Epithelial cell of proximal tubule (primary cell): ENCODE data around the gene KHDC1L. TPM values are rescaled to one million over a fixed set of nuclear protein-coding genes. Genes with fewer than 3 reads are reported as not detected.
"Not testable (repeated sequence)": the region's sequence is repeated elsewhere in the genome, so short reads cannot be mapped to it uniquely, and the experiment has no call there.

Source experiments
- DNase-seq: peaks from one replicate; pipeline ENCODE4 v3.0.0-alpha.2; 2011; ENCODE audit warnings: low read depth
- H3K4me3 ChIP-seq: 2 replicates; pipeline ENCODE4 v1.5.1; 2011; ENCODE audit warnings: low read depth, mild to moderate bottlenecking, low read length
- CTCF ChIP-seq: conservative IDR thresholded peaks from 2 replicates; pipeline ENCODE4 v1.5.1; 2012; ENCODE audit warnings: low read depth, mild to moderate bottlenecking, low read length
- total RNA-seq: library from RNA; depleted of rRNA; stranded (reverse); fragments of >200 nt; gene quantifications from 2 replicates; pipeline ENCODE4 v1.2.3, GENCODE V29; 2015

KHDC1L gene, protein sequence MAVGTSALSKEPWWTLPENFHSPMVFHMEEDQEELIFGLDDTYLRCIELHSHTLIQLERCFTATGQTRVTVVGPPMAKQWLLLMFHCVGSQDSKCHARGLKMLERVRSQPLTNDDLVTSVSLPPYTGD
- not detected in 2 replicates for total RNA-seq

DNA sequence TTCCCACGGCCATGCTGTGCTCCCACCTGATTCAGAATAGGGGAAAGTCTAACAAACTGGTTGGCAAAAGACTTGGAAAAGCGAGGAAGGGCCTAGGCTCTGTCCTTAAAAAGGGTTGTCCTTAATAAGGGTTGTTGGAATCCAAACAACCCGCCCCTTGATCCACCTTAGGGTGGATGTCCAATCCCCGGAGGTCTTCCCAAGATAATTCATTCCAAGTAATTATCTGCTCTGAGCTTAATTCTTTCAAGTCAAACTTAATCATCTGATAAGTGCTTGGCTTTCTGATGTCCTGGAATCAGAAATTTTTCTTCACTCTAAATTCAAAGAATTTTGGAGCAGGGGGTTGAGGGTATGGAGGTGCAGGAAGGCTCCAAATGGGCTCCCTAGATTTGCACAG, at the start of gene KHDC1L:
KHDC1L (minus strand) TSS at position 101 of the 400 bp plus-strand sequence; CDS start at position 13, 88 bp downstream.
- H3K4me3 ChIP-seq = no peak within 1 kb of the TSS
- DNase-seq = no peak
- no peak for TF ChIP-seq CTCF

GRCh38 chr6:73269296-73269695, 44.0 kb upstream of the KHDC1L start:
- DNase-seq, H3K4me3 ChIP-seq: not testable (repeated sequence)

DNA sequence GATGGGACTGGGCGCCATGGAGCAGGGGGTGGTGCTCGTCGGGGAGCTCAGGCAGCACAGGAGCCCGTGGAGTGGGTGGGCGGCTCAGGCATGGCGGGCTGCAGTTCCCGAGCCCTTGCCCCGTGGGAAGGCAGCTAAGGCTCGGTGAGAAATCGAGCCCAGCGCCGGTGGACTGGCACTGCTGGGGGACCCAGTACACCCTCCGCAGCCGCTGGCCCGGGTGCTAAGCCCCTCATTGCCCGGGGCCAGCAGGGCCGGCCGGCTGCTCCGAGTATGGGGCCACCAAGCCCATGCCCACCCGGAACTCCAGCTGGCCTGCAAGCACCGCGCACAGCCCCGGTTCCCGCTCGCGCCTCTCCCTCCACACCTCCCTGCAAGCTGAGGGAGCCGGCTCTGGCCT, 43.6 kb upstream of the KHDC1L start:
- H3K4me3 ChIP-seq, DNase-seq: not testable (repeated sequence)

- no peak overlapping the region for H3K4me3 ChIP-seq
- TF ChIP-seq CTCF = no peak
These were observed 39.1 kb upstream of the KHDC1L start for GRCh38 chr6:73264446-73264845.

DNA sequence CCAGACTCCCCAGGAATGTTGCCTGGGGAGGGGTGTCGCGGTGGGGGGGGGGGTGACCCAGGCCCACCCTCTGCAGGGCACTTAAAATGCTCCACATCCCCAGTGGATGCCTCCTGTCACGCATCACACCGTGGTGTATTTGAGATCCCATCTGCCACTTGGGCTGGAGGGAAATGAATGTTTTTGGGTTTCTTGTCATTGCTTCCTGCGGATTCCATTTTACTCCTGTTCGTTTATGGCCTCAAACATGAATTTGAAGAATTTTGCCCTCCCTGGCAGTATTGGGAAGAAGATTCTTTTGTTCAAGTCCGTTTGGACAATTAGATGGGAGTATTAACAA, 38.2 kb upstream of the KHDC1L start:
- TF ChIP-seq CTCF = no peak
- no peak for DNase-seq
- peak overlapping the region; percentile 78 for H3K4me3 ChIP-seq

More at GRCh38 chr6:73264446-73264845, 39.1 kb upstream of the KHDC1L start:
- DNase-seq = no peak

- peak within 1 kb of the TSS; percentile 78 for H3K4me3 ChIP-seq
- peak; percentile 7 for TF ChIP-seq CTCF
- DNase-seq = no peak
These were observed 37.6 kb upstream of the KHDC1L start, which contains the start of gene KHDC1 for GRCh38 chr6:73262671-73263569. KHDC1 (minus strand) TSS chr6:73263196; CDS start chr6:73242517, 20,679 bp downstream.

DNA sequence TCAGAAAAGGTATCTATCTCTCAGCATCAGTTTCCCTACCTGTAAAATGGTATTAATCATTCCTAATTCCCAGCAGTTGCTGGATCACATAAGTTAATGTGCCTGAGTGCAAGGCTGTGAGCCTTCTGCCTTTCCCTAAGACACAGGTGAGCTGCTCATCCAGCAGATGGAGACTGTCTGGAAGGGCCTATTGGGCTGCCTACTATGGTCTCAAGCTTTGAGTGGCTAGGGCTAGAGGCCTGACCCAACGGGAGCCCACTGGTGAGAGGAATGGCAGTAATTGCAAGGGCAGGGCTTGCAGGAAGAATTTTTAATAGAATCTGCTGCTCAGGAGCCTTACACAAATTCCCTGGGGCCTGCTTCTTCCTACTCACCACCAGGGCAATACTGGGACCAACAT, 33.4 kb upstream of the KHDC1L start:
- no peak for DNase-seq
- peak; percentile 12 for TF ChIP-seq CTCF
- H3K4me3 ChIP-seq = no peak overlapping the region

DNA sequence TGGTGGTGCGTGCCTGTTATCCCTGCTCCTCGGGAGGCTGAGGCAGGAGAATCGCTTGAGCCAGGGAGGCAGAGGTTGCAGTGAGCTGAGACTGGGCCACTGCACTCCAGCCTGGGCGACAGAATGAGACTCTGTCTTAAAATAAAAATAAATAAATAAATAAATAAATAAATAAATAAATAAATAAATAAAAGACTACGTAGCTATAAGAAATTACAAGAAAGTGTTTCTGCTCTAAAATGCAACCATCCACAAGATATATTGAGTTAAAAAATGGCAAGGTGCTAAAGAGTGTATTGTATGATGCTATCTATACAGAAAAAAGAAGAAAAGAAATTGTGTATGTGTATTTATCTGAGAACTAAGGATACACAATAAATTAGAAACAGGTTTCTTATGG, 29.0 kb upstream of the KHDC1L start:
- not testable (repeated sequence) for DNase-seq, H3K4me3 ChIP-seq
